AG10803 (cell line): ENCODE data around the gene CACYBP.
"Not testable (repeated sequence)": the region's sequence is repeated elsewhere in the genome, so short reads cannot be mapped to it uniquely, and the experiment has no call there.

Experiments
- DNase-seq: peaks from one replicate; pipeline ENCODE4 v3.0.0; 2010; ENCODE audit warnings: low read depth
- H3K4me3 ChIP-seq: 2 replicates; pipeline ENCODE4 v1.5.1; 2011; ENCODE audit warnings: mild to moderate bottlenecking, low read length, control low read depth
- CTCF ChIP-seq: conservative IDR thresholded peaks from 2 replicates; pipeline ENCODE4 v1.5.1; 2011; ENCODE audit warnings: mild to moderate bottlenecking, low read length, control low read depth, inconsistent platforms

The CACYBP gene

GRCh38 chr1:175043824-175044223 is 44.1 kb downstream of the CACYBP start:
- no peak overlapping the region for H3K4me3 ChIP-seq
- DNase-seq: no peak
- TF ChIP-seq CTCF: no peak

- not testable (repeated sequence) for DNase-seq, H3K4me3 ChIP-seq
These were observed 44.8 kb downstream of the CACYBP start for GRCh38 chr1:175044591-175044990.

- no peak overlapping the region for H3K4me3 ChIP-seq
- no peak for DNase-seq
- no peak for TF ChIP-seq CTCF
These were observed 45.4 kb downstream of the CACYBP start for GRCh38 chr1:175045097-175045496.

- H3K4me3 ChIP-seq: no peak overlapping the region
- TF ChIP-seq CTCF: no peak
- no peak for DNase-seq
These were observed 45.8 kb downstream of the CACYBP start for GRCh38 chr1:175045519-175045918.

- no peak for TF ChIP-seq CTCF
- H3K4me3 ChIP-seq: no peak overlapping the region
- no peak for DNase-seq
These were observed 51.2 kb downstream of the CACYBP start for GRCh38 chr1:175050992-175051391.

GRCh38 chr1:175054736-175055135 is 55.0 kb downstream of the CACYBP start:
- H3K4me3 ChIP-seq: no peak overlapping the region
- DNase-seq: no peak
- TF ChIP-seq CTCF: no peak
